ENCODE measurements around the gene PAPPA.

Gene PAPPA

GRCh38 chr9:116390303-116391228, 237.0 kb downstream of the PAPPA start:
- no peak for DNase-seq

GRCh38 chr9:116391306-116391900, 237.8 kb downstream of the PAPPA start:
- DNase-seq: no peak

GRCh38 chr9:116393198-116393597, 239.6 kb downstream of the PAPPA start:
- no peak for DNase-seq

- DNase-seq: no peak
Measured at GRCh38 chr9:116394070-116394469, 240.5 kb downstream of the PAPPA start.

- DNase-seq: no peak
Measured at GRCh38 chr9:116394894-116395698, 241.5 kb downstream of the PAPPA start.

- no peak for DNase-seq
Measured at GRCh38 chr9:116395699-116396037, 242.1 kb downstream of the PAPPA start.

GRCh38 chr9:116403171-116403570, 249.6 kb downstream of the PAPPA start:
- no peak for DNase-seq

GRCh38 chr9:116404228-116404627, 250.6 kb downstream of the PAPPA start:
- DNase-seq: no peak

- no peak for DNase-seq
Measured at GRCh38 chr9:116405321-116405720, 251.7 kb downstream of the PAPPA start.

GRCh38 chr9:116406469-116406868, 252.9 kb downstream of the PAPPA start:
- no peak for DNase-seq

GRCh38 chr9:116409129-116409528, 255.5 kb downstream of the PAPPA start:
- no peak for DNase-seq

GRCh38 chr9:116409638-116410037, 256.0 kb downstream of the PAPPA start:
- DNase-seq: no peak

GRCh38 chr9:116411506-116411905, 257.9 kb downstream of the PAPPA start:
- DNase-seq: no peak

GRCh38 chr9:116414374-116414773, 260.8 kb downstream of the PAPPA start:
- DNase-seq: no peak

GRCh38 chr9:116416421-116416820, 262.8 kb downstream of the PAPPA start:
- DNase-seq: no peak

GRCh38 chr9:116417464-116417863, 263.9 kb downstream of the PAPPA start:
- no peak for DNase-seq

- DNase-seq: no peak
Measured at GRCh38 chr9:116419181-116419580, 265.6 kb downstream of the PAPPA start.

- no peak for DNase-seq
Measured at GRCh38 chr9:116420993-116421538, 267.5 kb downstream of the PAPPA start.

GRCh38 chr9:116422119-116422979, 268.8 kb downstream of the PAPPA start:
- DNase-seq: no peak

GRCh38 chr9:116423149-116423548, 269.6 kb downstream of the PAPPA start:
- no peak for DNase-seq

GRCh38 chr9:116425244-116425643, 271.7 kb downstream of the PAPPA start:
- no peak for DNase-seq

- DNase-seq: no peak
Measured at GRCh38 chr9:116430849-116431248, 277.3 kb downstream of the PAPPA start.

Measured in activated gamma-delta T cell (primary cell).